PC-3 (cell line): ENCODE data around the gene ADCY2. TPM values are rescaled to one million over a fixed set of nuclear protein-coding genes. Genes with fewer than 3 reads are reported as not detected.

ENCODE experiments used
- ATAC-seq: fragments of 200-7000 bp; cut with Tn5 transposase; 2 replicates; pipeline ENCODE4 v1.9.1; 2020; ENCODE audit warnings: mild to moderate bottlenecking, moderate library complexity
- BruUV-seq: library from RNA; stranded (reverse); fragments of 400-500 nt; replicated peaks from 2 replicates; lab custom pipeline; 2021; lab: Mats Ljungman, UMichigan
- CTCF ChIA-PET: fragments of 300-600 bp; sonication (Branson Sonifier 250); formaldehyde crosslinking; loops from one replicate; lab custom pipeline; 2022; ENCODE audit warnings: antibody characterized with exemption; lab: Charles Lee
- POLR2A ChIA-PET: fragments of 300-600 bp; sonication (Branson Sonifier 250); formaldehyde crosslinking; loops from one replicate; lab custom pipeline; 2022; ENCODE audit warnings: antibody characterized with exemption; ENCODE audit not compliant: unreplicated experiment; lab: Charles Lee
- DNase-seq: peaks from one replicate; pipeline ENCODE4 v3.0.0-alpha.2; 2015
- H2AFZ ChIP-seq: fragments of 300-600 bp; sonication (generic); 2 replicates; pipeline ENCODE4 v1.6.0; 2016; ENCODE audit warnings: antibody characterized with exemption, low read length
- H3F3A ChIP-seq: fragments of 300-600 bp; sonication (generic); one replicate; pipeline ENCODE4 v1.6.0; 2017; ENCODE audit warnings: antibody characterized with exemption, low read length, control low read depth, mild to moderate bottlenecking; ENCODE audit not compliant: unreplicated experiment
- H3K27ac ChIP-seq: fragments of 300-600 bp; sonication (generic); 2 replicates; pipeline ENCODE4 v1.5.1; 2016; ENCODE audit warnings: mild to moderate bottlenecking, low read length
- H3K27me3 ChIP-seq: fragments of 300-600 bp; sonication (generic); 2 replicates; pipeline ENCODE4 v1.6.1; 2016; ENCODE audit warnings: low read length, mixed read lengths
- H3K36me3 ChIP-seq: fragments of 300-600 bp; sonication (generic); 2 replicates; pipeline ENCODE4 v1.6.1; 2016; ENCODE audit warnings: low read depth, mixed run types, low read length, mixed read lengths
- H3K4me1 ChIP-seq: fragments of 300-600 bp; sonication (generic); 2 replicates; pipeline ENCODE4 v1.5.1; 2016; ENCODE audit warnings: low read length; ENCODE audit not compliant: insufficient read depth
- H3K4me2 ChIP-seq: fragments of 300-600 bp; sonication (generic); 2 replicates; pipeline ENCODE4 v1.6.0; 2016; ENCODE audit warnings: low read length
- H3K4me3 ChIP-seq: fragments of 300-600 bp; sonication (generic); 2 replicates; pipeline ENCODE4 v1.5.1; 2016; ENCODE audit warnings: mild to moderate bottlenecking, low read length, mixed read lengths
- H3K79me2 ChIP-seq: fragments of 300-600 bp; sonication (generic); 2 replicates; pipeline ENCODE4 v1.6.1; 2017; ENCODE audit warnings: low read length, mixed read lengths
- H3K9ac ChIP-seq: fragments of 300-600 bp; sonication (generic); 2 replicates; pipeline ENCODE4 v1.6.0; 2016; ENCODE audit warnings: mild to moderate bottlenecking, low read length
- H3K9me2 ChIP-seq: fragments of 300-600 bp; sonication (generic); replicated peaks from 2 replicates; pipeline ENCODE4 v1.6.1; 2016; ENCODE audit warnings: mixed run types, low read length, mixed read lengths
- H3K9me3 ChIP-seq: fragments of 300-600 bp; sonication (generic); 2 replicates; pipeline ENCODE4 v1.6.1; 2016; ENCODE audit warnings: low read length, mixed read lengths
- H4K20me1 ChIP-seq: fragments of 300-600 bp; sonication (generic); 2 replicates; pipeline ENCODE4 v1.6.1; 2016; ENCODE audit warnings: low read length, mixed read lengths
- CTCF ChIP-seq: fragments of 300-600 bp; sonication (generic); conservative IDR thresholded peaks from 2 replicates; pipeline ENCODE4 v1.5.1; 2017; ENCODE audit warnings: antibody characterized with exemption, low read depth, mild to moderate bottlenecking, low read length
- EZH2 ChIP-seq: fragments of 300-600 bp; sonication (generic); IDR thresholded peaks from one replicate; pipeline ENCODE4 v1.6.1; 2017; ENCODE audit warnings: antibody characterized with exemption, mild to moderate bottlenecking, low read length; ENCODE audit not compliant: unreplicated experiment
- EZH2phosphoT487 ChIP-seq: fragments of 300-600 bp; sonication (generic); IDR thresholded peaks from 2 replicates; pipeline ENCODE4 v1.6.1; 2018; ENCODE audit warnings: mild to moderate bottlenecking, antibody characterized with exemption, low read length, borderline replicate concordance
- intact Hi-C: fragments of 100-400 bp; cut with micrococcal nuclease; formaldehyde crosslinking; loops from 2 replicates; pipeline ENCODE4 v1.9.0; 2023
- total RNA-seq: library from RNA; depleted of rRNA; stranded (reverse); fragments of >200 nt; gene quantifications from 2 replicates; pipeline ENCODE4 v1.2.3, GENCODE V29; 2014

ADCY2 gene
- total RNA-seq, 1 experiment from 2014 or later, result not detected

GRCh38 chr5:7396713-7397454 lies 946 bp downstream of the ADCY2 start:
- Histone ChIP-seq H3K4me2 (0 out of 2 replicates have a peak overlapping the region, but pooled peaks have one; percentile 18), H3F3A (no peaks in the 10 kb centered on the region), H3K9me2 (no peaks in the 10 kb centered on the region), H3K4me1 (no peaks in the 10 kb centered on the region), H3K27ac (no peak overlapping the region), H2AFZ (no peak overlapping the region), H3K9ac (no peak overlapping the region), H4K20me1 (no peaks in the 10 kb centered on the region), H3K79me2 (no peaks in the 10 kb centered on the region), H3K4me3 (no peak overlapping the region), H3K27me3 (peaks cover 51% of the 10 kb centered on the region), H3K9me3 (no peaks in the 10 kb centered on the region), H3K36me3 (no peaks in the 10 kb centered on the region)
- TF ChIP-seq CTCF (no peak), EZH2 (peak; percentile 97), EZH2phosphoT487 (peak; percentile 69; the same call in 1 of the 2 replicates)
- ATAC-seq, result no peak
- intact Hi-C loops, result no loop called here
- ChIA-PET POLR2A (no interaction called here), CTCF (no interaction called here)
- no peak for DNase-seq
- no TSS peak for BruUV-seq

GRCh38 chr5:7397937-7398336 lies 2.0 kb downstream of the ADCY2 start:
- Histone ChIP-seq H3K79me2 (no peaks in the 10 kb centered on the region), H3K9me2 (no peaks in the 10 kb centered on the region), H3K4me1 (no peaks in the 10 kb centered on the region), H3K4me2 (no peak overlapping the region), H3K36me3 (no peaks in the 10 kb centered on the region), H3K4me3 (no peak overlapping the region), H3F3A (no peaks in the 10 kb centered on the region), H3K27me3 (peaks cover 59% of the 10 kb centered on the region), H4K20me1 (no peaks in the 10 kb centered on the region), H3K9me3 (no peaks in the 10 kb centered on the region), H2AFZ (no peak overlapping the region), H3K27ac (no peak overlapping the region), H3K9ac (no peak overlapping the region)
- ChIA-PET CTCF (no interaction called here), POLR2A (no interaction called here)
- ATAC-seq (no peak), DNase-seq (no peak)
- intact Hi-C loops, result no loop called here
- no TSS peak for BruUV-seq
- no peak for TF ChIP-seq EZH2
- no peak for TF ChIP-seq CTCF
- no peak for TF ChIP-seq EZH2phosphoT487

GRCh38 chr5:7398596-7399280 lies 2.8 kb downstream of the ADCY2 start:
- no peak for TF ChIP-seq CTCF
- TF ChIP-seq EZH2, result no peak
- TF ChIP-seq EZH2phosphoT487, result no peak
- Histone ChIP-seq H3K36me3 (no peaks in the 10 kb centered on the region), H4K20me1 (no peaks in the 10 kb centered on the region), H3K79me2 (no peaks in the 10 kb centered on the region), H2AFZ (no peak overlapping the region), H3K4me1 (no peaks in the 10 kb centered on the region), H3K27me3 (peaks cover 58% of the 10 kb centered on the region), H3K9ac (no peak overlapping the region), H3F3A (no peaks in the 10 kb centered on the region), H3K4me3 (no peak overlapping the region), H3K27ac (no peak overlapping the region), H3K9me2 (no peaks in the 10 kb centered on the region), H3K9me3 (no peaks in the 10 kb centered on the region), H3K4me2 (no peak overlapping the region)
- intact Hi-C loops, result no loop called here
- ChIA-PET CTCF (no interaction called here), POLR2A (no interaction called here)
- no peak for DNase-seq
- no TSS peak for BruUV-seq
- no peak for ATAC-seq
